GM12891 (cell line): ENCODE results near the gene FAM184A.
A peak's percentile ranks its signal among the peaks of the same experiment; 100 is the strongest.

Experiments
- POLR2A ChIP-seq: IDR thresholded peaks from 2 replicates; pipeline ENCODE4 v1.6.1; 2011; ENCODE audit warnings: low read depth, low read length, control low read depth
- POLR2AphosphoS5 ChIP-seq: IDR thresholded peaks from 2 replicates; pipeline ENCODE4 v1.6.1; 2011; ENCODE audit warnings: low read depth, low read length, control low read depth
- SPI1 ChIP-seq: IDR thresholded peaks from 2 replicates; pipeline ENCODE4 v1.6.1; 2011; ENCODE audit warnings: low read depth, low read length, control low read depth
- TAF1 ChIP-seq: IDR thresholded peaks from 2 replicates; pipeline ENCODE4 v1.6.1; 2011; ENCODE audit warnings: low read depth, low read length, control low read depth

- TF ChIP-seq POLR2AphosphoS5 (no peak), SPI1 (peak; percentile 78), POLR2A (no peak), TAF1 (no peak)
These were observed 31.3 kb upstream of the FAM184A start for GRCh38 chr6:119109654-119110325.
